RWPE1 (cell line): Measurements from ENCODE around the gene SCLT1.

ENCODE experiments used
- CTCF ChIA-PET: fragments of 350-600 bp; sonication (Branson Sonifier 250); formaldehyde crosslinking; extraction: SDS; loops from one replicate; lab custom pipeline; 2021; lab: Yijun Ruan, JAX
- POLR2A ChIA-PET: fragments of 400-600 bp; formaldehyde crosslinking; extraction: SDS; loops from one replicate; lab custom pipeline; 2020; ENCODE audit warnings: antibody characterized with exemption; ENCODE audit not compliant: low non-redundant PET; lab: Yijun Ruan, JAX
- DNase-seq: peaks from one replicate; pipeline ENCODE4 v3.0.0; 2012; ENCODE audit warnings: low spot score
- H3K27ac ChIP-seq: fragments of 450-650 bp; 2 replicates; pipeline ENCODE4 v1.5.1; 2017
- TF ChIP-seq, protein P1 (sequence below): fragments of 450-650 bp; conservative IDR thresholded peaks from 2 replicates; pipeline ENCODE4 v1.5.1; 2017; ENCODE audit warnings: low read depth, mild to moderate bottlenecking

SCLT1 gene

DNA sequence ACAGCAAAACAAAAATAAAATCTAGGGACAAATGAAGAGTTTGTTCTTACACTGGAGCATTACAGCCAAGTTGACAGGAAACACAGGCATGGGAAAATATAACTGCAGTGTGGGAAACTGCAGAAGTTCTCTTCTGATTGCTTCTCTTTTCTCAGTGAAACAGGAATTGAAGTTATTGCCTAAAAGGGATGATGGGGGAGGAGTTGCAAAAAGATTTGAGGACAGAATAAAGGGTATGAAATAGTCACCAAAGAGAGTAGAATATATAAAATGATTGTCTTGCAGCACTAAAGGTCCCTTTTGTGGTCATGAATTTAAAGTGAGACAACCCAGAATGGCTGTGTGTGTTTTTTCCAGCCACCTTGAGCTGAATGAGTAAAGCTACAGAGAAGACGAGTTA, 180.1 kb downstream of the SCLT1 start:
- DNase-seq, result no peak
- no peak overlapping the region for H3K27ac ChIP-seq
- POLR2A ChIA-PET, result no interaction called here
- TF ChIP-seq, protein P1, sequence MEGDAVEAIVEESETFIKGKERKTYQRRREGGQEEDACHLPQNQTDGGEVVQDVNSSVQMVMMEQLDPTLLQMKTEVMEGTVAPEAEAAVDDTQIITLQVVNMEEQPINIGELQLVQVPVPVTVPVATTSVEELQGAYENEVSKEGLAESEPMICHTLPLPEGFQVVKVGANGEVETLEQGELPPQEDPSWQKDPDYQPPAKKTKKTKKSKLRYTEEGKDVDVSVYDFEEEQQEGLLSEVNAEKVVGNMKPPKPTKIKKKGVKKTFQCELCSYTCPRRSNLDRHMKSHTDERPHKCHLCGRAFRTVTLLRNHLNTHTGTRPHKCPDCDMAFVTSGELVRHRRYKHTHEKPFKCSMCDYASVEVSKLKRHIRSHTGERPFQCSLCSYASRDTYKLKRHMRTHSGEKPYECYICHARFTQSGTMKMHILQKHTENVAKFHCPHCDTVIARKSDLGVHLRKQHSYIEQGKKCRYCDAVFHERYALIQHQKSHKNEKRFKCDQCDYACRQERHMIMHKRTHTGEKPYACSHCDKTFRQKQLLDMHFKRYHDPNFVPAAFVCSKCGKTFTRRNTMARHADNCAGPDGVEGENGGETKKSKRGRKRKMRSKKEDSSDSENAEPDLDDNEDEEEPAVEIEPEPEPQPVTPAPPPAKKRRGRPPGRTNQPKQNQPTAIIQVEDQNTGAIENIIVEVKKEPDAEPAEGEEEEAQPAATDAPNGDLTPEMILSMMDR, result no peak
- CTCF ChIA-PET, result no interaction called here

DNA sequence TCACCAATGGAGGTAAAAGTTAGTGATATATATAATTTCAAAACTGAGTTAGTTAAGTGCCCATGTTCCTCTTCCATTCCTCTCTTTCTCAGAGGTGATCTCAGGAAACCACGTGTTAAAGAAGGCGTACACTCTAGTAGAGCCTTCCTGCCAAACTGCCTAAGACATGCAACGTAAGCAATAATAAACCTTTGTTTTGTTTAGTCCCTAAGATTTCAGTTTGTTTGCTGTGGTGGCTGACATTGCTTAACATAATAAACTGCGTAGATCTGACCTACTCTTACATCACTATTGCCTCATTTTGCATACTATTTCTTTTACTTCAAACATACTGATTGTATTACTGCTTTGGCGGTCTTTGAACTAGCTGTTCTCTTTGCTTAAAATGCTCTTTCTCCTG, 184.6 kb downstream of the SCLT1 start:
- ChIA-PET CTCF (no interaction called here), POLR2A (no interaction called here)
- no peak overlapping the region for H3K27ac ChIP-seq
- TF ChIP-seq, protein P1, result no peak
- DNase-seq, result no peak

DNA sequence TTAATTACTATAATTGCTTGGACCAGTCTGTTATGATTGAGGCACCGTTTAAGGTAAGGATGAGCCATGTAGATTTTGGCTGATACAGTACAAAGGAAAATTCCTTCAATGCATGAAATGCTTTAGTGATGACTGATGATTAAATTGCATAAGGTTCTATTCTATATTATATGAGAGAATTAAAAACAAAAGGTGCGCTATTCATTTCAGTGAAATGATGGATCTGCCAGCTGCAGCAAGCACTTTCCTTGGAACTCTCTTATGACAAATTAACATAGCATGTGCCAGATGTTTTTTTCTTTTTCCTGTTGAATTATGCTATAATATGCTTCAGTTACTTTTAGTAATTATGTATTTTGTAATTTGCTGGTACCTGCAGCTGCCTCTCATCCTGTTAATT, 185.4 kb downstream of the SCLT1 start:
- H3K27ac ChIP-seq, result no peak overlapping the region
- TF ChIP-seq, protein P1, result no peak
- DNase-seq, result no peak
- ChIA-PET CTCF (no interaction called here), POLR2A (no interaction called here)

- TF ChIP-seq, protein P1, result no peak
- ChIA-PET CTCF (no interaction called here), POLR2A (no interaction called here)
- no peak for DNase-seq
- no peak overlapping the region for H3K27ac ChIP-seq
Observed at GRCh38 chr4:128906581-128906980, 186.8 kb downstream of the SCLT1 start.

GRCh38 chr4:128904821-128905220, 188.5 kb downstream of the SCLT1 start:
- CTCF ChIA-PET, result no interaction called here

DNA sequence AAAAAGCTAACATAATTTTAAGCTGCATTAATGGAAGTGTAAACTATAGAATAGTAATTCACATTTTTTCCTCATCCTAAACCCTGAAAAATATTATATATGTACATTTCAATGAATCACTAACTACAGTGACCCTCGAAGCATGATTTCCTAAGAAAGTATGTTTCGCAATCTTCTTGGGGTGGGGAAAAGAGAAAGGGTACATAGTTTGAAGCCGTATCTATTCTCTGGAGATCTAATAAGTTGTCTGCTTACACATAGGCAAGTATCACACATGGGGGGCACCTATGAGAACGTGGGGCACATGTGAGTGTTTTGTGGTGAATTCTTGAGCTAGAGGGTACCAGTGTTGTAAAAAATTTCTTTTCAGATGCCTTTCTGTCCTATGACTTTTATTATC, 212.7 kb downstream of the SCLT1 start:
- TF ChIP-seq, protein P1, result no peak
- H3K27ac ChIP-seq, result no peak overlapping the region
- DNase-seq, result no peak
- ChIA-PET CTCF (no interaction called here), POLR2A (no interaction called here)

More at GRCh38 chr4:128904821-128905220, 188.5 kb downstream of the SCLT1 start:
- TF ChIP-seq, protein P1, result no peak
- POLR2A ChIA-PET, result no interaction called here
- no peak overlapping the region for H3K27ac ChIP-seq
- DNase-seq, result no peak

DNA sequence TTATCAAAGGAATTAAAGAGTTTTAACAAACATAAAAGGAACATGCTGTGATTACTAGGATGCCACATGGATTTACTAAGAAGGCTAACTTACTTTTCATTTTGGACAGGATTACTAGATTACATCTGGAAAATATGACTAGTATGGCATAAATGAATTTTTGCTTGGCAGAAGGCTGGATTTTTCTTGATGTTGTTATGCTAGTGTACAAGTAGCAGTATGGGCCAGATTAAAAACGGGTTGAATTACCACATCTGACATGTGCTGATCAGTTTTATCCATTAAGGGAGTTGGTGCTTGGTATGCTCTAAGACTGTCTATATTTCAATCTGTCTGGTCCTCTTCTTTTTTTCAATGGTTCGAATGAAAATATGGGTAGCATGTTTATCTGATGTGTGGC, 213.4 kb downstream of the SCLT1 start:
- TF ChIP-seq, protein P1, result no peak
- no peak for DNase-seq
- H3K27ac ChIP-seq, result no peak overlapping the region
- ChIA-PET POLR2A (no interaction called here), CTCF (no interaction called here)
